HG03135 (cell line): ENCODE data around the gene KRTAP10-9.
"Not testable (repeated sequence)": the region's sequence is repeated elsewhere in the genome, so short reads cannot be mapped to it uniquely, and the experiment has no call there.

Experiments used
- ATAC-seq: cut with Tn5 transposase; IDR thresholded peaks from one replicate; pipeline ENCODE4 v1.9.1; 2021; ENCODE audit warnings: mild to moderate bottlenecking, moderate library complexity; ENCODE audit not compliant: unreplicated experiment

KRTAP10-9 gene

GRCh38 chr21:44614961-44615391, 11.9 kb upstream of the KRTAP10-9 start:
- ATAC-seq: no peak

- no peak for ATAC-seq
These were observed 11.4 kb upstream of the KRTAP10-9 start for GRCh38 chr21:44615466-44615865.

GRCh38 chr21:44615911-44616590, 10.8 kb upstream of the KRTAP10-9 start:
- ATAC-seq: no peak

GRCh38 chr21:44616591-44616926, 10.3 kb upstream of the KRTAP10-9 start:
- ATAC-seq: no peak

GRCh38 chr21:44617071-44617501, 9.8 kb upstream of the KRTAP10-9 start:
- no peak for ATAC-seq

GRCh38 chr21:44618504-44618903, 8.4 kb upstream of the KRTAP10-9 start:
- no peak for ATAC-seq

- no peak for ATAC-seq
These were observed 8.0 kb upstream of the KRTAP10-9 start for GRCh38 chr21:44618909-44619308.

- ATAC-seq: no peak
These were observed 7.0 kb upstream of the KRTAP10-9 start for GRCh38 chr21:44619886-44620285.

- no peak for ATAC-seq
These were observed 3.3 kb upstream of the KRTAP10-9 start for GRCh38 chr21:44623575-44623974.

GRCh38 chr21:44625756-44626155, 1.1 kb upstream of the KRTAP10-9 start:
- no peak for ATAC-seq

- ATAC-seq: no peak
These were observed 631 bp upstream of the KRTAP10-9 start for GRCh38 chr21:44626262-44626661.

- not testable (repeated sequence) for ATAC-seq
These were observed 409 bp downstream of the KRTAP10-9 start for GRCh38 chr21:44627181-44627822.

- ATAC-seq: not testable (repeated sequence)
These were observed 939 bp downstream of the KRTAP10-9 start for GRCh38 chr21:44627831-44628233.

GRCh38 chr21:44628707-44629391, 2.0 kb downstream of the KRTAP10-9 start:
- ATAC-seq: no peak

- ATAC-seq: no peak
These were observed 3.5 kb downstream of the KRTAP10-9 start for GRCh38 chr21:44630440-44630839.

GRCh38 chr21:44632067-44632466, 5.2 kb downstream of the KRTAP10-9 start:
- ATAC-seq: no peak

GRCh38 chr21:44636209-44637017, 9.5 kb downstream of the KRTAP10-9 start:
- ATAC-seq: no peak

GRCh38 chr21:44637018-44637850, 10.3 kb downstream of the KRTAP10-9 start, which contains the start of gene KRTAP10-10:
Gene KRTAP10-10, plus strand, starts transcription at chr21:44637356. Its CDS starts 62 bp downstream, at chr21:44637418.
- no peak for ATAC-seq

- not testable (repeated sequence) for ATAC-seq
These were observed 11.0 kb downstream of the KRTAP10-9 start for GRCh38 chr21:44637851-44638348.
